Upper lobe of right lung (tissue), 1 donor: Measurements from ENCODE around the gene TBL3. TPM values are rescaled to one million over a fixed set of nuclear protein-coding genes. Genes with fewer than 3 reads are reported as not detected.
A peak's percentile ranks its signal among the peaks of the same experiment; 100 is the strongest.

ENCODE experiments used
- ATAC-seq: fragments of 200-7000 bp; cut with Tn5 transposase; one replicate; pipeline ENCODE4 v1.9.1; 2020; ENCODE audit warnings: mild to moderate bottlenecking, moderate library complexity
- DNase-seq: peaks from one replicate; pipeline ENCODE4 v3.0.0-alpha.2; 2020
- H3K27ac ChIP-seq: fragments of 200-600 bp; one replicate; pipeline ENCODE4 v1.8.0; 2022
- H3K27me3 ChIP-seq: fragments of 200-600 bp; one replicate; pipeline ENCODE4 v1.8.0; 2022; ENCODE audit warnings: mild to moderate bottlenecking
- H3K36me3 ChIP-seq: fragments of 200-600 bp; one replicate; pipeline ENCODE4 v1.8.0; 2022
- H3K4me1 ChIP-seq: fragments of 200-600 bp; one replicate; pipeline ENCODE4 v1.8.0; 2022
- H3K4me3 ChIP-seq: fragments of 200-600 bp; one replicate; pipeline ENCODE4 v1.8.0; 2022; ENCODE audit warnings: mild to moderate bottlenecking
- H3K9me3 ChIP-seq: fragments of 200-600 bp; one replicate; pipeline ENCODE4 v1.8.0; 2022
- intact Hi-C: fragments of 100-400 bp; cut with DNase I; formaldehyde crosslinking; loops from one replicate; pipeline ENCODE4 v1.11.0; 2022
- total RNA-seq: library from RNA; stranded (reverse); fragmentation: NEBNext Ultra II Directional; extraction: Animal tissue kit (Norgen Biotek cat#: 25700); gene quantifications from one replicate; pipeline ENCODE4 v1.2.1, GENCODE V29; 2021
- TF ChIP-seq, protein P1 (sequence below): fragments of 200-600 bp; IDR thresholded peaks from one replicate; pipeline ENCODE4 v1.8.0; 2022; ENCODE audit warnings: antibody characterized with exemption
- donor health status: DM: no; HTN: yes; CAD: no; lungs with severe emphysema.

TBL3 gene
- total RNA-seq, 1 donor from 2014 or later: 24.7 TPM

DNA sequence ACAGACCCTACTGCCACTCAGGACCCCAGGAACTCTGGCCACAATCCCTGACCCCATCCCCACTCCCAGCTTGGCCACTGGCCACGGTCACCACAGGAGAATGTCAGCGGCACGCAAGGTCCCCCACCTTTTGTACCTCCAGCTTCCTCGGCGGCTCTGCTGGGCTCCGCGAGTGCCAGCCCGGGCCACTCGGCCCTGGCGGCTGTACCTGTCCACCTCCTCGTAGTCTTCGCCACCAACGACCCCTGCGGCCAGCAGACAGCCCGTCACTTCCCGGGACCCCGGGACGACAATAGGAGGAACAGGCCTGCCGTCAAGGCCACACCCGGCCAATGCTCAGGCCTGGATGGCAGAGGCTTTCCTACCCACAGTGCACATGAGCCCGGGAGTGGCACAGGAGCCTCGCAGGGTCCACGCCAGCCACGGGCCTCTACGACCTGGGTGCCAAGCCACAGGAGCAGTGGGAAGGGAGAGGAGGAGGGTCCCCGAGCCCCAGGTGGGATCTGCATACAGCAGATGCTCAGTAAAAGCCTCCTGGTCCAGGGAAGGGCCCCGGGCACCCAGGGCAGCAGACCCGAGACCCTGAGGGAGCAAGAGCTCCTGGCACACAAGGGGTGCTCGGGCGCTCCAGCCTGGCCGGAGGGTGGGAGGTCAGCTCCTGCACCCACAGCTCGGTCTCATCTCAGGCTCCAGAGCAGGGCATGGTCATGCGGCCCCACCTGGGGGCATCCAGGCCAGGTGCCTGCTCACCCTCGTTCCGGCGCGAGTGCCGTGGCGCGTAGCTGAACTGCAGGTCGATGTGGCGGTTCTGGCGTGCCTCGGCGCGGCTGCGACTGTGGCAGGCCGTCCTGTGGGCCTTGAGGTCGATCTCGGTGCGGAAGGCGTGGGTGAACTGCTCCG lies 29.9 kb downstream of the TBL3 start:
- TF ChIP-seq, protein P1, sequence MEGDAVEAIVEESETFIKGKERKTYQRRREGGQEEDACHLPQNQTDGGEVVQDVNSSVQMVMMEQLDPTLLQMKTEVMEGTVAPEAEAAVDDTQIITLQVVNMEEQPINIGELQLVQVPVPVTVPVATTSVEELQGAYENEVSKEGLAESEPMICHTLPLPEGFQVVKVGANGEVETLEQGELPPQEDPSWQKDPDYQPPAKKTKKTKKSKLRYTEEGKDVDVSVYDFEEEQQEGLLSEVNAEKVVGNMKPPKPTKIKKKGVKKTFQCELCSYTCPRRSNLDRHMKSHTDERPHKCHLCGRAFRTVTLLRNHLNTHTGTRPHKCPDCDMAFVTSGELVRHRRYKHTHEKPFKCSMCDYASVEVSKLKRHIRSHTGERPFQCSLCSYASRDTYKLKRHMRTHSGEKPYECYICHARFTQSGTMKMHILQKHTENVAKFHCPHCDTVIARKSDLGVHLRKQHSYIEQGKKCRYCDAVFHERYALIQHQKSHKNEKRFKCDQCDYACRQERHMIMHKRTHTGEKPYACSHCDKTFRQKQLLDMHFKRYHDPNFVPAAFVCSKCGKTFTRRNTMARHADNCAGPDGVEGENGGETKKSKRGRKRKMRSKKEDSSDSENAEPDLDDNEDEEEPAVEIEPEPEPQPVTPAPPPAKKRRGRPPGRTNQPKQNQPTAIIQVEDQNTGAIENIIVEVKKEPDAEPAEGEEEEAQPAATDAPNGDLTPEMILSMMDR: no peak
- no peak for DNase-seq
- no peak for ATAC-seq
- Histone ChIP-seq H3K27me3 (no peaks in the 10 kb centered on the region), H3K27ac (no peak overlapping the region), H3K9me3 (no peaks in the 10 kb centered on the region), H3K4me1 (peaks cover 37% of the 10 kb centered on the region), H3K4me3 (no peak overlapping the region), H3K36me3 (peaks cover 68% of the 10 kb centered on the region)
- intact Hi-C loops: no loop called here

DNA sequence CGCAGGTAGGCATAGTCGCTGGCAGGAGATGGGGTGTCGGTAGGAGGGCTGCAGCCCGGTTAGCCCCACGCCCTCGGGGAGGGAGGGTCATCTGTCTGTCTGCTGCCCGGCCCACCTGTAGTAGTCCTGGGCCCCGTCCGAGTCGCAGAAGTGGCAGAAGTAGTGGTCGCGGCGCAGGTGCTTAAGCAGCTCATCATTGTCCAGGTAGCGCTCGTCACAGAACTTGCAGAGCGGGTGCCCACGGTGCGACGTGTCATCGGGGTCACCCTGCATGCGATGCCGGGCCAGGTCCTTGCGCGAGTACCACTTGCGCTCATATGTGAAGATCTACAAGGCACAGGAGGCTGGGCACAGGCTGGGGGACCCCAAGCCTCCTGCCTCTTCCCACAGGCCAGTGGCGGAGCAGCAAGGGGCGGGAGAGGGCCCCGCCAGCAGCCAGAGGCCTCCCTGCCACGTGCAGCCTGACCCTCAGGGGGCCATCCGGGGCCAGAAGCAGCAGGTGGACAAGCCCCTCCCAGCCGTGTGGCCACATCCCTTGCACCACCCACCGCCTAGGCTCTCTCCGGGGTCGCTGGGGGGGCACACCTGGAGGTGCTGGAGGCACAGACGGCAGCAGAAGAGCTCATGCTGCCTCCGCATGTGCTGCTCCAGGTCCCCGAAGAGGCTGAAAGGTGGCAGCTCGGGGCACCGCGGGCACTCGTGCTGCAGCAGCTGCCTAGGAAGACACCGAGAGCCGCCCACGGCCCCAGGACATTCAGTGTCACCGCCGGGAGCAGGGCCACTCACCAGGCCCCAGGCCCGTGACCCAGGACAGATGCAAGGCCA lies 30.8 kb downstream of the TBL3 start:
- H3K4me1 ChIP-seq: peaks cover 46% of the 10 kb centered on the region
- DNase-seq: no peak
- no peak overlapping the region for H3K4me3 ChIP-seq
- no peak overlapping the region for H3K27ac ChIP-seq
- no peaks in the 10 kb centered on the region for H3K27me3 ChIP-seq
- no peak for ATAC-seq
- peaks cover 59% of the 10 kb centered on the region for H3K36me3 ChIP-seq
- TF ChIP-seq, protein P1: no peak
- intact Hi-C loops: no loop called here
- no peaks in the 10 kb centered on the region for H3K9me3 ChIP-seq

- TF ChIP-seq, protein P1: no peak
- intact Hi-C loops: no loop called here
- DNase-seq (no peak), ATAC-seq (no peak)
- no peaks in the 10 kb centered on the region for H3K27me3 ChIP-seq
- H3K4me3 ChIP-seq: no peak overlapping the region
- H3K36me3 ChIP-seq: peaks cover 51% of the 10 kb centered on the region
- H3K27ac ChIP-seq: no peak overlapping the region
- no peaks in the 10 kb centered on the region for H3K9me3 ChIP-seq
- H3K4me1 ChIP-seq: peaks cover 48% of the 10 kb centered on the region
Measured at GRCh38 chr16:2003231-2003826, 31.5 kb downstream of the TBL3 start.

DNA sequence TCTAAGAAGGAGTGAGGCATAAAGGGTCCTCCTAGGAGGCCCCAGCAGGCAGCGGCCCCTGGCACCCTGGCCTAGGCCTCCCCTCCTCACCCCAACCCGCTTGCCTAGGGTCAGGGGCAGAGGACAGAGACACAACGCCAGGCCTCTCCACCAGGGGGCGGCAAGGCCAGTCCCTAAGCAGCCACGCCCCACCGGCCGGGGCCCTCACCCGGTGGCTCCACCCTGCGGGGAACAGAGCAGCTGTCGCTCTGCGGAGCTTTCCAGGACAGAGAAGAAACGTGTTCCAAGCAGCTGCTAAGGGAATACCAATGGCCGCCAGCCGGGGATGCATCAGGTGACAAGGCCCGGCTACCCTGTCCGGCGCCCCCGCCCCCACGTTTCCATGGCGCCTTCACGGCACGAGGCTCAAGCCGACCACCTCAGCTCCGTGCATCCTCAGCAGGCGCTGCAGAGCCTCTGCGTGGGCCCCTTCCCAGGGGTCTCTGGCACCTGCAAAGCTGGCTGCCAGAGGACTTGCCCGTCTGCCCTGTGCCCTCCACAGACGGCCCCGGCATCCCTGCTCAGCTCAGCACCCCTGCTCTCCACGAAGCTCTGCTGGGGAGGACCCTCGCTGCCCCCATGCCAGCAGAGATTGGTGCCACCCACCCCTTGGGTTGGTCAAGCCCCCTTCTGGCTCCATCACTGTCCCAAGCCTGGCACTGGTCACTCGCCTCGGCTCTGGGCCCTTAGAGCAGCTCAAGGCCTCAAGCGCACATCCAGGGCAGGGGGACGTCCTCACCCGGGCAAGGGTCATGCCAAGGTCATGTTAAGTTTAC lies 32.2 kb downstream of the TBL3 start:
- no peak overlapping the region for H3K4me3 ChIP-seq
- intact Hi-C loops: no loop called here
- no peak overlapping the region for H3K27ac ChIP-seq
- peaks cover 52% of the 10 kb centered on the region for H3K4me1 ChIP-seq
- H3K9me3 ChIP-seq: no peaks in the 10 kb centered on the region
- DNase-seq (peak; percentile 95), ATAC-seq (peak; percentile 90)
- H3K36me3 ChIP-seq: peaks cover 44% of the 10 kb centered on the region
- H3K27me3 ChIP-seq: no peaks in the 10 kb centered on the region
- TF ChIP-seq, protein P1: peak; percentile 94
